ENCODE results near the gene GPHB5.

The GPHB5 gene

DNA sequence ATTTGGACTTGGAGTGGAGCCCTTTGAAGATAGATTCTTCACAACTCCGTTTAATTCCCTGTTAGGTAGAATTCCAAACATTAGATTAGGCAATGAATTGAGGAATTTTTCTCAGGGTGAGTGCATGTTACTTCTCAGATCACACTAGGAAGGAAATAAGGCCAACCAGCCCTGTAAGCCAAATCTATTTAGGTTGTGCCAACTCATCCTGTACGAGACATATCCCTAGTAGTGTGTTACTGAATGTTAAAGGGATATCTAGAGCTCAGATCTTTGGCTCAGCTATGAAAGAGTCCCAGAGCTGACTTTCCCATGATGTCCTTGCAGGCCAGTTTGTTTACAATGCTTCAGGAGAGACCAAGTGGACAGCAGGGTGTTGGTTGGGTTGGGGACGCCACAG, 45.6 kb downstream of the GPHB5 start:
- POLR2A ChIA-PET, result no interaction called here

DNA sequence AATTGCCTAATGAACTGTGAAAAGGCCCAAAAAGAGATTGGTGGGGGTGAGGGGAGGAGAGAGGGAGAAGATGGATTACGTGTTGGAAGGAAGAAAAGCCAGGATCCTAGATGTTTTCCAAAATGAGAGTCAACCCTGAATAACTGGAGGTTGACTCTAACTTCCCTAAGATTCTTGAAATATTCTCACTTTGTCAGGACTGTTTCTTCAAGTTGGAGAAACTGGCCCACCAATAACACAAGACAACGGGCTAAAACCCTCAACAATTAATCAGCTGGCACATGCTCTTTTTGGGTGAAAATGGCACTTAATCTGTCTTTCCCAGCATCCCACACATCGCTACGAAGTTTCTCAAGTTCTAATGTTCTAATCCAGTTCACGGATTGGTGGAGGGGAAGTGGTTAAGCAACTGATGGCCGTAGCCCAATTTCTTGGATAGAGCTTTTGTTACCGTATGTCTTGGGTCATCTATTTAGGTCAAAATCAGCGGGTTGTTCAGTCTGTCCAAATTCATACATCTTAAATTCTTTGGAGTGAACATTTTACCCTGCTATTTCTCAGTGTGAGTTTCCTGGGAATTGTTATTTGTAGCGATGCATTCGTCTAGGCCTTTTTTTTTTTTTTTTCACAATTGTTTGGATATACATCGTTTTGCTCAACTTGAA, 49.0 kb downstream of the GPHB5 start:
- DNase-seq (ENCODE audit: extremely low spot score), result no peak
- TF ChIP-seq ZNF384 (IDR thresholded peaks at IDR 0.05) (no peak), NFRKB (IDR thresholded peaks at IDR 0.05) (no peak), BHLHE40 (IDR thresholded peaks at IDR 0.05; ENCODE audit: borderline replicate concordance) (no peak), ELF4 (IDR thresholded peaks at IDR 0.05) (no peak), ARNT (IDR thresholded peaks at IDR 0.05) (no peak), TARDBP (IDR thresholded peaks at IDR 0.05) (no peak), LEF1 (IDR thresholded peaks at IDR 0.05; ENCODE audit: borderline replicate concordance) (no peak), FOXM1 (IDR thresholded peaks at IDR 0.05; ENCODE audit: borderline replicate concordance) (no peak), CTBP1 (IDR thresholded peaks at IDR 0.05; ENCODE audit: borderline replicate concordance) (no peak), SP1 (IDR thresholded peaks at IDR 0.05) (no peak), FOXA1 (IDR thresholded peaks at IDR 0.05) (no peak), HDGF (IDR thresholded peaks at IDR 0.05; ENCODE audit: borderline replicate concordance) (no peak), L3MBTL2 (conservative IDR thresholded peaks at IDR 0.05) (no peak), FOXK2 (IDR thresholded peaks at IDR 0.05) (no peak), SUZ12 (IDR thresholded peaks at IDR 0.05) (no peak)
- TF ChIP-seq, protein P1, sequence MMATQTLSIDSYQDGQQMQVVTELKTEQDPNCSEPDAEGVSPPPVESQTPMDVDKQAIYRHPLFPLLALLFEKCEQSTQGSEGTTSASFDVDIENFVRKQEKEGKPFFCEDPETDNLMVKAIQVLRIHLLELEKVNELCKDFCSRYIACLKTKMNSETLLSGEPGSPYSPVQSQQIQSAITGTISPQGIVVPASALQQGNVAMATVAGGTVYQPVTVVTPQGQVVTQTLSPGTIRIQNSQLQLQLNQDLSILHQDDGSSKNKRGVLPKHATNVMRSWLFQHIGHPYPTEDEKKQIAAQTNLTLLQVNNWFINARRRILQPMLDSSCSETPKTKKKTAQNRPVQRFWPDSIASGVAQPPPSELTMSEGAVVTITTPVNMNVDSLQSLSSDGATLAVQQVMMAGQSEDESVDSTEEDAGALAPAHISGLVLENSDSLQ (IDR thresholded peaks at IDR 0.05), result no peak
- ChIA-PET POLR2A (no interaction called here), CTCF (no interaction called here)

More for the DNA sequence above, 45.6 kb downstream of the GPHB5 start:
- CTCF ChIA-PET, result no interaction called here
- no peak for TF ChIP-seq TARDBP (IDR thresholded peaks at IDR 0.05)
- TF ChIP-seq BHLHE40 (IDR thresholded peaks at IDR 0.05; ENCODE audit: borderline replicate concordance), result no peak
- no peak for TF ChIP-seq FOXM1 (IDR thresholded peaks at IDR 0.05; ENCODE audit: borderline replicate concordance)
- no peak for TF ChIP-seq L3MBTL2 (conservative IDR thresholded peaks at IDR 0.05)
- TF ChIP-seq FOXK2 (IDR thresholded peaks at IDR 0.05), result no peak
- no peak for TF ChIP-seq NFRKB (IDR thresholded peaks at IDR 0.05)
- no peak for TF ChIP-seq ELF4 (IDR thresholded peaks at IDR 0.05)
- TF ChIP-seq, protein P1 (IDR thresholded peaks at IDR 0.05), result no peak
- no peak for TF ChIP-seq ARNT (IDR thresholded peaks at IDR 0.05)
- TF ChIP-seq CTBP1 (IDR thresholded peaks at IDR 0.05; ENCODE audit: borderline replicate concordance), result no peak
- TF ChIP-seq FOXA1 (IDR thresholded peaks at IDR 0.05), result no peak
- no peak for TF ChIP-seq HDGF (IDR thresholded peaks at IDR 0.05; ENCODE audit: borderline replicate concordance)
- no peak for TF ChIP-seq SUZ12 (IDR thresholded peaks at IDR 0.05)
- no peak for TF ChIP-seq SP1 (IDR thresholded peaks at IDR 0.05)
- no peak for TF ChIP-seq LEF1 (IDR thresholded peaks at IDR 0.05; ENCODE audit: borderline replicate concordance)
- DNase-seq (ENCODE audit: extremely low spot score), result no peak

DNA sequence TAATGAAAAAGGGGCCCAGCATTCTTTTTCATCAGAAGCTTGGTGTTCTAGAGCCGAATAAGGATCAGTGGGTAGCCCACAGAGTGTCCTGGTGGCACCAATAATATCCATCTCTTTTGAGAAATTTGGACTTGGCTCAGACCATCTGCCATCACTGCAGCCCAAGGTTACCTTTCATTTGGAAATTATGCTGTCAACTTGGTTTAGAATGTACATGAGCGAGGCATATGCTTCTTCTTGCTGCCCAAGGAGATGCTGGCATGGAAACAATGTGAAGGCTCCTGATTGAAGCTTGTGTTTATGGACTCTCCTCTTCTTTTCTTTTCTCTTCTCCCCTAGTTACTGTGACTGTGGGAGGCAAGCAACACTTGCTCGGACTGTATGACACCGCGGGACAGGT, 50.0 kb downstream of the GPHB5 start:
- POLR2A ChIA-PET, result no interaction called here
- CTCF ChIA-PET, result interaction anchor here (0.7 kb wide), 1 partner anchor 24 kb away, joined by 3 read pairs; no protein-coding TSS in a partner anchor
- DNase-seq (ENCODE audit: extremely low spot score), result no peak
- TF ChIP-seq FOXA1 (IDR thresholded peaks at IDR 0.05), result no peak

DNA sequence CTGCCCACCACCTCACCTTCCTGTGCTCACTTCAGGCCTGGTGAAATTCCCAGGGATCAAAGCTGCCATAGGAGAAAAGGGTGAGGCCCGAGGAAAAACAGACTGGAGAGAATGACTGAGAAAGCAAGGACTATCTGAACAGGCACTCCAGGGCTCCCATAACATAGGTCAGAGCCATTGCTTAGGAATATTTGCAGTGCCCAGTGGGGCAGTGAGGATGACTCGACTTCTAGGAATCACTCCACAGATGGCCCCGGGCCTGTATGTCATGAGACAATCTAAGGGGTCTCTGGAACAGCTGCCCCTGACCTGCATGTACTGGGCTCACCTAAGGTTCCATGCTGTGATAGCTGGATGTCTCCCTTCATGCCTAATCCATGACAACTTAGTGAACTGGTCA, 51.6 kb downstream of the GPHB5 start:
- no peak for TF ChIP-seq L3MBTL2 (conservative IDR thresholded peaks at IDR 0.05)
- TF ChIP-seq LEF1 (IDR thresholded peaks at IDR 0.05; ENCODE audit: borderline replicate concordance), result no peak
- TF ChIP-seq BHLHE40 (IDR thresholded peaks at IDR 0.05; ENCODE audit: borderline replicate concordance), result no peak
- TF ChIP-seq HDGF (IDR thresholded peaks at IDR 0.05; ENCODE audit: borderline replicate concordance), result no peak
- no peak for TF ChIP-seq NFRKB (IDR thresholded peaks at IDR 0.05)
- no peak for TF ChIP-seq CTBP1 (IDR thresholded peaks at IDR 0.05; ENCODE audit: borderline replicate concordance)
- no peak for TF ChIP-seq ELF4 (IDR thresholded peaks at IDR 0.05)
- no peak for TF ChIP-seq ZNF384 (IDR thresholded peaks at IDR 0.05)
- TF ChIP-seq, protein P1 (IDR thresholded peaks at IDR 0.05), result no peak
- no peak for TF ChIP-seq FOXK2 (IDR thresholded peaks at IDR 0.05)
- no peak for TF ChIP-seq FOXM1 (IDR thresholded peaks at IDR 0.05; ENCODE audit: borderline replicate concordance)
- TF ChIP-seq ARNT (IDR thresholded peaks at IDR 0.05), result no peak
- no peak for TF ChIP-seq FOXA1 (IDR thresholded peaks at IDR 0.05)
- TF ChIP-seq SUZ12 (IDR thresholded peaks at IDR 0.05), result no peak
- no peak for TF ChIP-seq TARDBP (IDR thresholded peaks at IDR 0.05)
- TF ChIP-seq SP1 (IDR thresholded peaks at IDR 0.05), result no peak
- no peak for DNase-seq (ENCODE audit: extremely low spot score)
- ChIA-PET POLR2A (no interaction called here), CTCF (no interaction called here)

DNA sequence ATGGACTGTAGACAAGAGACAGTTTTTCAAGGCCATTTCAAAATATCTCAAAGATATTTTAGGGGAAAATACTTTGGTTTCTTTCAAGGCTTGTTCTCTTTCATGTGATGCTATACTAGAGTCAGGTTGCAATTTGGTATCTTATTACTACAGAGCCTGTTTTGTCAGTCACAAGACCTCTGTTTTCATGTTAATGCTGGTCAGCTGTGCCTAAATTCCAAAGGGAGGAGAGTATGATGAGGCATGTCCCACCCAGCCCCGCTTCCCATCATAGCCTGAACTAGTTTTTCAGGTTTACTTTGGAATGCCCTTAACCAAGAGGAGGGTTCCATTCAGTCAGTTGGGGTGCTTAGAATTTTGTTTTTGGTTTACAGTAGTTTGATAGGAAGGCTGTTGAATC, 52.6 kb downstream of the GPHB5 start:
- TF ChIP-seq FOXA1 (IDR thresholded peaks at IDR 0.05) (no peak), HDGF (IDR thresholded peaks at IDR 0.05; ENCODE audit: borderline replicate concordance) (no peak)
- CTCF ChIA-PET, result no interaction called here
- DNase-seq (ENCODE audit: extremely low spot score), result no peak
- POLR2A ChIA-PET, result no interaction called here

Measured in HEK293T (cell line).